ENCODE data around the gene LMF1.

GRCh38 chr16:828891-829290 lies 141.9 kb downstream of the LMF1 start:
- TF ChIP-seq CTCF (IDR thresholded peaks at IDR 0.05), result no peak
- no peak for TF ChIP-seq ZFX (IDR thresholded peaks at IDR 0.05; ENCODE audit: borderline replicate concordance)
